Choroid plexus epithelial cell (primary cell): Measurements from ENCODE around the gene S100Z.

Experiments used
- DNase-seq: peaks from one replicate; pipeline ENCODE4 v3.0.0-alpha.2; 2010; ENCODE audit warnings: low read depth
- H3K4me3 ChIP-seq: 2 replicates; pipeline ENCODE4 v1.5.1; 2011; ENCODE audit warnings: low read depth, mild to moderate bottlenecking, control low read depth, low read length, moderate library complexity
- CTCF ChIP-seq: conservative IDR thresholded peaks from 2 replicates; pipeline ENCODE4 v1.5.1; 2011; ENCODE audit warnings: low read depth, mild to moderate bottlenecking, control low read depth, inconsistent platforms, low read length, moderate library complexity

S100Z gene

GRCh38 chr5:76918539-76918938 lies 68.7 kb downstream of the S100Z start:
- TF ChIP-seq CTCF, result no peak

GRCh38 chr5:76920491-76920890 lies 70.7 kb downstream of the S100Z start:
- no peak for DNase-seq
- TF ChIP-seq CTCF, result no peak

More at GRCh38 chr5:76918539-76918938, 68.7 kb downstream of the S100Z start:
- no peak for DNase-seq
- no peak overlapping the region for H3K4me3 ChIP-seq

GRCh38 chr5:76926329-76927105 lies 76.7 kb downstream of the S100Z start:
- DNase-seq, result peak; percentile 26
- TF ChIP-seq CTCF, result no peak
- H3K4me3 ChIP-seq, result no peak overlapping the region

More at GRCh38 chr5:76920491-76920890, 70.7 kb downstream of the S100Z start:
- no peak overlapping the region for H3K4me3 ChIP-seq

- H3K4me3 ChIP-seq, result no peak overlapping the region
- DNase-seq, result no peak
- TF ChIP-seq CTCF, result no peak
Measured at GRCh38 chr5:76927961-76928360, 78.1 kb downstream of the S100Z start.

GRCh38 chr5:76930083-76930482 lies 80.3 kb downstream of the S100Z start:
- DNase-seq, result no peak
- no peak overlapping the region for H3K4me3 ChIP-seq
- TF ChIP-seq CTCF, result no peak

GRCh38 chr5:76938177-76938576 lies 88.4 kb downstream of the S100Z start:
- DNase-seq, result no peak
- no peak overlapping the region for H3K4me3 ChIP-seq
- no peak for TF ChIP-seq CTCF

GRCh38 chr5:76941000-76941399 lies 91.2 kb downstream of the S100Z start:
- no peak overlapping the region for H3K4me3 ChIP-seq
- TF ChIP-seq CTCF, result no peak
- no peak for DNase-seq
